NB4 (cell line): ENCODE measurements around the gene FXN.

Source experiments
- CTCF ChIP-seq: IDR thresholded peaks from one replicate; pipeline ENCODE4 v1.5.1; 2012; ENCODE audit warnings: low read depth, low read length
- MAX ChIP-seq: IDR thresholded peaks from 2 replicates; pipeline ENCODE4 v1.6.1; 2011; ENCODE audit warnings: low read depth, low read length
- POLR2A ChIP-seq: IDR thresholded peaks from 2 replicates; pipeline ENCODE4 v1.6.1; 2011; ENCODE audit warnings: mild to moderate bottlenecking; ENCODE audit not compliant: insufficient read length; ENCODE audit errors: extremely low read depth

GRCh38 chr9:69097064-69097463, 61.5 kb downstream of the FXN start:
- TF ChIP-seq CTCF (no peak), POLR2A (no peak), MAX (no peak)
